ENCODE measurements around the gene BAHCC1.

Gene BAHCC1

GRCh38 chr17:81481815-81482505 lies 86.7 kb downstream of the BAHCC1 start:
- no peak for TF ChIP-seq TCF12 (IDR thresholded peaks at IDR 0.05; ENCODE audit: low read depth)
- no peak for TF ChIP-seq TAF1 (IDR thresholded peaks at IDR 0.05; ENCODE audit: low read depth)
- TF ChIP-seq YY1 (IDR thresholded peaks at IDR 0.05; ENCODE audit: low read depth) = no peak
- TF ChIP-seq EP300 (IDR thresholded peaks at IDR 0.05; ENCODE audit: borderline replicate concordance) = no peak
- no peak for TF ChIP-seq USF1 (IDR thresholded peaks at IDR 0.05)
- TF ChIP-seq TEAD4 (IDR thresholded peaks at IDR 0.05) = no peak
- TF ChIP-seq NFIC (IDR thresholded peaks at IDR 0.05) = no peak
- TF ChIP-seq, protein P1, sequence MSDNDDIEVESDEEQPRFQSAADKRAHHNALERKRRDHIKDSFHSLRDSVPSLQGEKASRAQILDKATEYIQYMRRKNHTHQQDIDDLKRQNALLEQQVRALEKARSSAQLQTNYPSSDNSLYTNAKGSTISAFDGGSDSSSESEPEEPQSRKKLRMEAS (IDR thresholded peaks at IDR 0.05) = no peak
- TF ChIP-seq EGR1 (IDR thresholded peaks at IDR 0.05) = no peak
- no peak for TF ChIP-seq CREB1 (IDR thresholded peaks at IDR 0.05; ENCODE audit: low read depth)
- no peak for TF ChIP-seq REST (IDR thresholded peaks at IDR 0.05; ENCODE audit: low read depth)
- no peak for TF ChIP-seq ZBTB7A (IDR thresholded peaks at IDR 0.05; ENCODE audit: low read depth)
- no peak for TF ChIP-seq CEBPB (IDR thresholded peaks at IDR 0.05)
- TF ChIP-seq FOXM1 (IDR thresholded peaks at IDR 0.05; ENCODE audit: borderline replicate concordance, low read depth) = no peak
- no peak for TF ChIP-seq RAD21 (IDR thresholded peaks at IDR 0.05; ENCODE audit: low read depth)

DNA sequence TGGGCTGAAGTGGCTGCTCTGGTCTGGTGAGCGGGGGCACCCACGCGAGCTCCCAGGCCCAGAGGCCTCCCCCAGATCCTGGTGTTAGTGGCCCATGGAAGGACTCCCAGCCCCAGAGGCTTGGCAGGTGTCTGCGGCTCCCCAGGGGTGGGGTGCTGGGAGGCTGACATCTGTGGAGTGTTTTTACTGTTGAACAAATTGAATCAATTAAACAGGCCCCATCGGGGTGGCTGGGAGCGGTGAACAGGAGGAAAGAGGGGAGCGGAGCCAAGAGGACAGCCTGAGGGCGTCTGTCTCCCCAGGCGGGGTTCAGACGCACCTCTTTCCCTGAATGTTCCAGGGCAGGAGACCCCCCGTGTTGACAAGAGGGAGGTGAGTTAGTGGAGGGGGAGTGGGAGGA lies 87.4 kb downstream of the BAHCC1 start:
- TF ChIP-seq RAD21 (IDR thresholded peaks at IDR 0.05; ENCODE audit: low read depth) (no peak), CEBPB (IDR thresholded peaks at IDR 0.05) (no peak), YY1 (IDR thresholded peaks at IDR 0.05; ENCODE audit: low read depth) (no peak), EP300 (IDR thresholded peaks at IDR 0.05; ENCODE audit: borderline replicate concordance) (no peak), TEAD4 (IDR thresholded peaks at IDR 0.05) (no peak), ZBTB7A (IDR thresholded peaks at IDR 0.05; ENCODE audit: low read depth) (no peak), REST (IDR thresholded peaks at IDR 0.05; ENCODE audit: low read depth) (no peak), FOXM1 (IDR thresholded peaks at IDR 0.05; ENCODE audit: borderline replicate concordance, low read depth) (no peak), USF1 (IDR thresholded peaks at IDR 0.05) (no peak), EGR1 (IDR thresholded peaks at IDR 0.05) (no peak)

DNA sequence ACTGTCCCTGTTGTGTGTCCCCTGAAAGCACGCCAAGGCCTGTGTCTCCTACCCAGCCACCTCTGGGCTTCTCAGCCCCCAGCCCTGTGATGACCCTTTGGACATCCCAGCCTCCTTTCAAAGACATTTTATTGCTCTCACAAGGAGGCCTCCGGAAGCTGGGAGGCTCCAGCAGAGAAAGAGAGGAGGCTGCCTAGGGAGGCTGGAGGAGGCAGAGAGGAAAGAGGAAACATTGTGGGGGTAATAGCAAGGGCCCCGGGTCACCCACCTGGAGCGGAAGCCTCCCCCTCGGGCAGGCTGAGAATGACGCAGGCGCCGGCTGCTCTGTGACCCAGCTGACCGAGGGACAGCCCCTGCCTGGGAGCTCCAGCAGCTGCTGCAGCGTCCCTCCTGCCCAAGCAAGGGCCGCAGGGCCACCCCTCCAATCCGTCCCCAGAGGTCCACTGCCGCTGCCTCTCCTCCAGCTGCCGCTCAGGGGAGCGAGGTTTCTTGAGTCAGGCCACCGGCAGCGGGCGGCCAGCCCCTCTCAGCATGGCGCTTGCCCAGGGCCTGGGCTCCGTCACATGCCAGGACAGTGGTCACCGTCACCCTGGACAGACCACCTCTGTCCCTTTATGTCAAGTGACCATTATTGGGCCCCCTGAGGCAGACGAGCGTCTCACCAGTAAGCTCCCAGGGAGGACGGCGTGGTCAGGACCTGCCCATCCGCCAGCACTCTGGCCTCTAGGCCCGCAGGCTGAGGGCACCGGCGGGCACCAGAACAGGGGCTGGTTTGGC lies 88.0 kb downstream of the BAHCC1 start:
- TF ChIP-seq NFIC (IDR thresholded peaks at IDR 0.05) (no peak), TAF1 (IDR thresholded peaks at IDR 0.05; ENCODE audit: low read depth) (no peak), CREB1 (IDR thresholded peaks at IDR 0.05; ENCODE audit: low read depth) (no peak), RAD21 (IDR thresholded peaks at IDR 0.05; ENCODE audit: low read depth) (no peak), USF1 (IDR thresholded peaks at IDR 0.05) (no peak), FOXM1 (IDR thresholded peaks at IDR 0.05; ENCODE audit: borderline replicate concordance, low read depth) (no peak), CEBPB (IDR thresholded peaks at IDR 0.05) (no peak), ZBTB7A (IDR thresholded peaks at IDR 0.05; ENCODE audit: low read depth) (no peak), REST (IDR thresholded peaks at IDR 0.05; ENCODE audit: low read depth) (no peak), YY1 (IDR thresholded peaks at IDR 0.05; ENCODE audit: low read depth) (no peak), TEAD4 (IDR thresholded peaks at IDR 0.05) (no peak), EP300 (IDR thresholded peaks at IDR 0.05; ENCODE audit: borderline replicate concordance) (no peak), TCF12 (IDR thresholded peaks at IDR 0.05; ENCODE audit: low read depth) (no peak), EGR1 (IDR thresholded peaks at IDR 0.05) (no peak)
- TF ChIP-seq, protein P1 (IDR thresholded peaks at IDR 0.05) = no peak
